Neural cell (in vitro differentiated cells): ENCODE results near the gene RASL11B. TPM values are rescaled to one million over a fixed set of nuclear protein-coding genes. Genes with fewer than 3 reads are reported as not detected.

Experiments used
- H2AFZ ChIP-seq: fragments of 200-600, 300-800 bp; sonication (generic), shearing (Covaris generic); 2 replicates; pipeline ENCODE4 v1.6.0; 2014; ENCODE audit warnings: low read depth, mild to moderate bottlenecking, antibody characterized with exemption, low read length, moderate library complexity
- H3F3A ChIP-seq: fragments of 200-600 bp; shearing (Covaris generic); 2 replicates; pipeline ENCODE4 v1.6.1; 2016; ENCODE audit warnings: mild to moderate bottlenecking, moderate library complexity, mixed read lengths, antibody characterized with exemption, low read length; ENCODE audit not compliant: insufficient read depth, poor library complexity, severe bottlenecking
- H3K27ac ChIP-seq: fragments of 200-600, 300-800 bp; sonication (generic), shearing (Covaris generic); 2 replicates; pipeline ENCODE4 v1.5.1; 2014; ENCODE audit warnings: mild to moderate bottlenecking, low read length, moderate library complexity
- H3K27me3 ChIP-seq: fragments of 300-800, 200-600 bp; sonication (generic), shearing (Covaris generic); 2 replicates; pipeline ENCODE4 v1.6.0; 2014; ENCODE audit warnings: mild to moderate bottlenecking, low read depth, low read length, moderate library complexity; ENCODE audit not compliant: insufficient read depth
- H3K36me3 ChIP-seq: fragments of 300-800, 200-600 bp; sonication (generic), shearing (Covaris generic); 2 replicates; pipeline ENCODE4 v1.5.1; 2014; ENCODE audit warnings: mild to moderate bottlenecking, antibody characterized with exemption, low read length, moderate library complexity; ENCODE audit not compliant: insufficient read depth
- H3K4me2 ChIP-seq: fragments of 300-800, 200-600 bp; sonication (generic), shearing (Covaris generic); 2 replicates; pipeline ENCODE4 v1.6.0; 2014; ENCODE audit warnings: mild to moderate bottlenecking, low read length
- H3K4me3 ChIP-seq: fragments of 300-800, 200-600 bp; sonication (generic), shearing (Covaris generic); 2 replicates; pipeline ENCODE4 v1.5.1; 2014; ENCODE audit warnings: mild to moderate bottlenecking, low read length, moderate library complexity
- H3K79me2 ChIP-seq: fragments of 200-600 bp; shearing (Covaris generic); replicated peaks from 2 replicates; pipeline ENCODE4 v1.6.0; 2014; ENCODE audit warnings: mild to moderate bottlenecking, low read length, moderate library complexity; ENCODE audit not compliant: insufficient read depth
- H3K9ac ChIP-seq: fragments of 300-800, 200-600 bp; sonication (generic), shearing (Covaris generic); 2 replicates; pipeline ENCODE4 v1.6.1; 2016; ENCODE audit warnings: mild to moderate bottlenecking, low read length, mixed read lengths
- H3K9me2 ChIP-seq: fragments of 200-600 bp; shearing (Covaris generic); 2 replicates; pipeline ENCODE4 v1.6.1; 2016; ENCODE audit warnings: mild to moderate bottlenecking, low read length, mixed read lengths; ENCODE audit not compliant: insufficient read depth
- H3K9me3 ChIP-seq: fragments of 200-600, 300-800 bp; sonication (generic), shearing (Covaris generic); 2 replicates; pipeline ENCODE4 v1.6.1; 2016; ENCODE audit warnings: mild to moderate bottlenecking, mixed run types, low read length, moderate library complexity, mixed read lengths
- H4K20me1 ChIP-seq: fragments of 200-600 bp; shearing (Covaris generic); 2 replicates; pipeline ENCODE4 v1.6.1; 2016; ENCODE audit warnings: mild to moderate bottlenecking, mixed run types; ENCODE audit not compliant: insufficient read depth
- CTCF ChIP-seq: fragments of 450-650 bp; IDR thresholded peaks from 2 replicates; pipeline ENCODE4 v1.5.1; 2014; ENCODE audit warnings: antibody characterized with exemption, mild to moderate bottlenecking, moderate library complexity; ENCODE audit not compliant: poor library complexity, severe bottlenecking
- EP300 ChIP-seq: fragments of 450-650 bp; conservative IDR thresholded peaks from 2 replicates; pipeline ENCODE4 v1.6.1; 2014; ENCODE audit warnings: antibody characterized with exemption, mild to moderate bottlenecking, moderate library complexity; ENCODE audit not compliant: poor library complexity, severe bottlenecking
- EZH2 ChIP-seq: fragments of 200-600, 300-800 bp; shearing (Covaris generic), sonication (generic); IDR thresholded peaks from 2 replicates; pipeline ENCODE4 v1.6.1; 2014; ENCODE audit warnings: antibody characterized with exemption, low read length, borderline replicate concordance, mild to moderate bottlenecking; ENCODE audit not compliant: insufficient read depth, poor library complexity, severe bottlenecking
- MXI1 ChIP-seq: fragments of 450-650 bp; conservative IDR thresholded peaks from 2 replicates; pipeline ENCODE4 v1.6.1; 2014; ENCODE audit warnings: antibody characterized with exemption, mild to moderate bottlenecking; ENCODE audit not compliant: poor library complexity, severe bottlenecking
- POLR2AphosphoS5 ChIP-seq: IDR thresholded peaks from 2 replicates; pipeline ENCODE4 v1.6.1; 2012
- RAD21 ChIP-seq: fragments of 450-650 bp; conservative IDR thresholded peaks from 2 replicates; pipeline ENCODE4 v1.6.1; 2014; ENCODE audit warnings: antibody characterized with exemption, mild to moderate bottlenecking, moderate library complexity
- SMC3 ChIP-seq: fragments of 450-650 bp; conservative IDR thresholded peaks from 2 replicates; pipeline ENCODE4 v1.6.1; 2014; ENCODE audit warnings: antibody characterized with exemption, mild to moderate bottlenecking, moderate library complexity; ENCODE audit not compliant: poor library complexity
- TAF1 ChIP-seq: IDR thresholded peaks from 2 replicates; pipeline ENCODE4 v1.6.1; 2012; ENCODE audit warnings: low read depth
- polyA plus RNA-seq: library from polyadenylated mRNA; depleted of rRNA; stranded (reverse); fragments of >200 nt; gene quantifications from 2 replicates; pipeline ENCODE4 v1.2.3, GENCODE V29; 2014
- TF ChIP-seq, protein P1 (sequence below): IDR thresholded peaks from 2 replicates; pipeline ENCODE4 v1.6.1; 2012; ENCODE audit warnings: borderline replicate concordance

Gene RASL11B
- polyA plus RNA-seq, 1 donor from 2014 or later = 2.1 TPM

DNA sequence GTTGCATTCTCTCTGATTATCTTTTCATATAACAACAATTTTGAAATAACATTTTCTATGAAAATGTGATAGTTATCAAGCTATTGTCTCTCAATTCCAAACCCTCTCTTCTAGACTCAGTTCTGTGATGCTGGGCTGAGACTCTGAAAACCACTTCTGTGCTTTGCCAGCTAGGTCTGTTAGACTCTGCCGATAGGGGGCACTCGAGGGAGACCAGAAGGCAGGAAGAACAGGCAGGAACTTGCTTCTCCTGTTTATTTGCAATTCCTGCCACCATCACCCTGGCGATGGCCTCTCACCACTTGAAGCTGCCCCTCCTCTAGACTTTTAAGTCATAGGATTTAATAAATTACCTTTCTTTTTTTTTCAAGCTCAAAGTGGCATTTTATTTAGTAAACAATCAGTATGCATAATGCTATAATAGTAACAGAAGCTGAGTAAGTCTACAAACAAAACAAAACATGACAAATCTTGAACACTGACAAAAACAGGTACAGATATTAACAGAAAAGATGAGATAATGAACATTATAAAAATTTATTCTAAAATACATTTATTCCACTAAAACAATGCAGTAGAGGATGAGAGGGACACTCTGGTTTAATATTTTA, 49.7 kb downstream of the RASL11B start:
- Histone ChIP-seq H3K27ac (no peak overlapping the region), H3K4me3 (no peak overlapping the region), H3K9me2 (no peaks in the 10 kb centered on the region), H3K27me3 (no peaks in the 10 kb centered on the region), H3K36me3 (no peaks in the 10 kb centered on the region), H4K20me1 (no peaks in the 10 kb centered on the region), H3K79me2 (no peaks in the 10 kb centered on the region), H3K4me2 (no peak overlapping the region), H3K9ac (no peak overlapping the region), H3F3A (no peaks in the 10 kb centered on the region), H3K9me3 (no peaks in the 10 kb centered on the region), H2AFZ (no peak overlapping the region)
- TF ChIP-seq CTCF = no peak
- no peak for TF ChIP-seq POLR2AphosphoS5
- TF ChIP-seq RAD21 = no peak
- no peak for TF ChIP-seq TAF1
- no peak for TF ChIP-seq SMC3
- TF ChIP-seq MXI1 = no peak
- no peak for TF ChIP-seq EZH2
- TF ChIP-seq, protein P1, sequence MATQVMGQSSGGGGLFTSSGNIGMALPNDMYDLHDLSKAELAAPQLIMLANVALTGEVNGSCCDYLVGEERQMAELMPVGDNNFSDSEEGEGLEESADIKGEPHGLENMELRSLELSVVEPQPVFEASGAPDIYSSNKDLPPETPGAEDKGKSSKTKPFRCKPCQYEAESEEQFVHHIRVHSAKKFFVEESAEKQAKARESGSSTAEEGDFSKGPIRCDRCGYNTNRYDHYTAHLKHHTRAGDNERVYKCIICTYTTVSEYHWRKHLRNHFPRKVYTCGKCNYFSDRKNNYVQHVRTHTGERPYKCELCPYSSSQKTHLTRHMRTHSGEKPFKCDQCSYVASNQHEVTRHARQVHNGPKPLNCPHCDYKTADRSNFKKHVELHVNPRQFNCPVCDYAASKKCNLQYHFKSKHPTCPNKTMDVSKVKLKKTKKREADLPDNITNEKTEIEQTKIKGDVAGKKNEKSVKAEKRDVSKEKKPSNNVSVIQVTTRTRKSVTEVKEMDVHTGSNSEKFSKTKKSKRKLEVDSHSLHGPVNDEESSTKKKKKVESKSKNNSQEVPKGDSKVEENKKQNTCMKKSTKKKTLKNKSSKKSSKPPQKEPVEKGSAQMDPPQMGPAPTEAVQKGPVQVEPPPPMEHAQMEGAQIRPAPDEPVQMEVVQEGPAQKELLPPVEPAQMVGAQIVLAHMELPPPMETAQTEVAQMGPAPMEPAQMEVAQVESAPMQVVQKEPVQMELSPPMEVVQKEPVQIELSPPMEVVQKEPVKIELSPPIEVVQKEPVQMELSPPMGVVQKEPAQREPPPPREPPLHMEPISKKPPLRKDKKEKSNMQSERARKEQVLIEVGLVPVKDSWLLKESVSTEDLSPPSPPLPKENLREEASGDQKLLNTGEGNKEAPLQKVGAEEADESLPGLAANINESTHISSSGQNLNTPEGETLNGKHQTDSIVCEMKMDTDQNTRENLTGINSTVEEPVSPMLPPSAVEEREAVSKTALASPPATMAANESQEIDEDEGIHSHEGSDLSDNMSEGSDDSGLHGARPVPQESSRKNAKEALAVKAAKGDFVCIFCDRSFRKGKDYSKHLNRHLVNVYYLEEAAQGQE = no peak
- TF ChIP-seq EP300 = no peak

- Histone ChIP-seq H3K9ac (no peak overlapping the region), H4K20me1 (no peaks in the 10 kb centered on the region), H3K4me2 (no peak overlapping the region), H3K36me3 (no peaks in the 10 kb centered on the region), H3K27me3 (no peaks in the 10 kb centered on the region), H3K9me2 (no peaks in the 10 kb centered on the region), H3K4me3 (no peak overlapping the region), H2AFZ (no peak overlapping the region), H3K79me2 (no peaks in the 10 kb centered on the region), H3K9me3 (no peaks in the 10 kb centered on the region), H3F3A (no peaks in the 10 kb centered on the region), H3K27ac (no peak overlapping the region)
- TF ChIP-seq RAD21 (no peak), POLR2AphosphoS5 (no peak), MXI1 (no peak), TAF1 (no peak), EP300 (no peak), EZH2 (no peak), SMC3 (no peak), CTCF (no peak)
- TF ChIP-seq, protein P1 = no peak
Observed at GRCh38 chr4:52912608-52913007, 50.5 kb downstream of the RASL11B start.
